Pancreas (tissue), 10 donors: ENCODE data around the gene OR7E24. TPM values are rescaled to one million over a fixed set of nuclear protein-coding genes. Genes with fewer than 3 reads are reported as not detected.
"Not testable (repeated sequence)": the region's sequence is repeated elsewhere in the genome, so short reads cannot be mapped to it uniquely, and the experiment has no call there.

ENCODE experiments used
- ATAC-seq, 4 donors: fragments of 200-7000 bp; cut with Tn5 transposase; one replicate each; pipeline versions ENCODE4 v1.8.0 to v1.9.1; 2020; ENCODE audit warnings: mild to moderate bottlenecking in 4 of 4, moderate library complexity in 4 of 4
- DNase-seq, 6 donors: peaks; one replicate each; pipeline ENCODE4 v3.0.0-alpha.2; 2020
- FAIRE-seq: peaks from 2 replicates; lab custom pipeline; 2012; peaks lifted over from hg19 to GRCh38; lab: Jason Lieb, UNC
- H3K27ac ChIP-seq, 4 donors: fragments of 200-600 bp; sonication (generic); 1 replicate in 3 of 4; 2 replicates in 1 of 4; pipeline versions ENCODE4 v1.5.0 to v1.8.0; 2020
- H3K27me3 ChIP-seq, 4 donors: fragments of 200-600 bp; one replicate each; pipeline ENCODE4 v1.8.0; 2021
- H3K36me3 ChIP-seq, 3 donors: fragments of 200-600 bp; sonication (generic) in 1 of 3; one replicate each; pipeline versions ENCODE4 v1.5.0 to v1.8.0; 2020 to 2021
- H3K4me1 ChIP-seq, 3 donors: fragments of 200-600 bp; one replicate each; pipeline ENCODE4 v1.8.0; 2021
- H3K4me3 ChIP-seq, 4 donors: fragments of 200-600 bp; sonication (generic) in 2 of 4; one replicate each; pipeline versions ENCODE4 v1.5.0 to v1.8.0; 2020 to 2021
- H3K9me3 ChIP-seq, 4 donors: fragments of 200-600 bp; one replicate each; pipeline ENCODE4 v1.8.0; 2021
- CTCF ChIP-seq, 4 donors: fragments of 200-600 bp; sonication (generic) in 3 of 4; IDR thresholded peaks; one replicate each; pipeline versions ENCODE4 v1.5.0 to v1.8.0; 2021; ENCODE audit warnings: antibody characterized with exemption in 4 of 4
- WGBS, 2 donors: extraction: QIAGEN DNeasy Blood & Tissue Kit; methylation state at CpG; one replicate each; pipeline ENCODE4 v1.1.7; 2013; 5-methylcytosine and 5-hydroxymethylcytosine counted together
- intact Hi-C, 3 donors: fragments of 100-400 bp; cut with DNase I; formaldehyde crosslinking; loops; one replicate each; pipeline versions ENCODE4 v1.11.1 to v1.14.2; 2022
- polyA plus RNA-seq, 2 donors: library from polyadenylated mRNA; stranded (reverse); fragments of 200-250 nt; gene quantifications; one replicate each; pipeline ENCODE4 v1.2.3, GENCODE V29; 2013
- total RNA-seq, 6 donors: library from RNA; stranded (reverse); fragmentation: NEBNext Ultra II Directional in 4 of 6; extraction: Animal tissue kit (Norgen Biotek cat#: 25700) in 4 of 6; gene quantifications; one replicate each; pipeline versions ENCODE4 v1.2.1 to v1.2.4, GENCODE V29; 2021 to 2023
- donor health status: healthy with polysubstance abuse.
- donor health status: DM: no; HTN: no; CAD: no; lungs with moderate emphysema.
- donor health status: DM: no; HTN: no; CAD: no.
- donor health status: control.
- donor health status: control.
- donor health status: Bipolar disorder and iron deficiency.
- donor health status: DM: yes; HTN: yes; CAD: no.
- donor health status: DM: no; HTN: no; CAD: no.
- donor health status: DM: no; HTN: no; CAD: no.
- donor health status: DM: yes; HTN: yes; CAD: no.

OR7E24 gene
- not detected for total RNA-seq
- not detected for polyA plus RNA-seq

GRCh38 chr19:9250630-9251029 is at the start of gene OR7E24:
Gene OR7E24 (plus strand): TSS chr19:9250930. CDS start chr19:9251044, 114 bp downstream.
- Histone ChIP-seq H3K27me3 (peaks cover 0 to 3% (median 0%) of the 10 kb centered on the region in 4 donors), H3K36me3 (no peaks in the 10 kb centered on the region), H3K4me3 (no peak within 1 kb of the TSS), H3K27ac (no peak within 1 kb of the TSS), H3K4me1 (no peaks in the 10 kb centered on the region), H3K9me3 (no peaks in the 10 kb centered on the region)
- FAIRE-seq (no peak), DNase-seq (no peak), ATAC-seq (no peak)
- TF ChIP-seq CTCF (IDR thresholded peaks at IDR 0.05), result no peak
- WGBS, 2 donors, result 48 to 71% methylated on average over 1 of the region's 1 CpG
- intact Hi-C loops, result no loop called here

GRCh38 chr19:9205501-9206113 is 45.1 kb upstream of the OR7E24 start:
- FAIRE-seq (peak; percentile 26), ATAC-seq (peak in 3 of 4 donors; percentile 89 to 96 (median 89)), DNase-seq (peak; percentile 45 to 86 (median 71))
- TF ChIP-seq CTCF (IDR thresholded peaks at IDR 0.05), result peak; percentile 54 to 93 (median 84)
- Histone ChIP-seq H3K36me3 (no peaks in the 10 kb centered on the region), H3K27ac (no peak overlapping the region), H3K27me3 (peaks cover 0 to 4% (median 0%) of the 10 kb centered on the region in 4 donors), H3K4me1 (no peaks in the 10 kb centered on the region), H3K4me3 (peak overlapping the region in 1 of 4 donors; percentile 17), H3K9me3 (no peaks in the 10 kb centered on the region)
- WGBS, 2 donors, result 28 to 32% methylated on average over 13 of the region's 13 CpGs
- intact Hi-C loops, result loop anchor here in 2 of 3 donors (10.0 kb wide), 2 partner anchors 579 to 589 kb away; no protein-coding TSS in a partner anchor

GRCh38 chr19:9219489-9219888 is 31.2 kb upstream of the OR7E24 start, which contains the start of gene OR7D4:
Gene OR7D4 (minus strand): TSS chr19:9219589. CDS start chr19:9214837, 4,752 bp downstream.
- Histone ChIP-seq H3K27ac (no peak within 1 kb of the TSS), H3K9me3 (no peaks in the 10 kb centered on the region), H3K27me3 (no peaks in the 10 kb centered on the region), H3K36me3 (no peaks in the 10 kb centered on the region), H3K4me1 (no peaks in the 10 kb centered on the region), H3K4me3 (no peak within 1 kb of the TSS)
- WGBS, 2 donors, result 44 to 64% methylated on average over 3 of the region's 3 CpGs
- FAIRE-seq (no peak), ATAC-seq (no peak), DNase-seq (no peak)
- TF ChIP-seq CTCF (IDR thresholded peaks at IDR 0.05), result no peak
- intact Hi-C loops, result no loop called here

GRCh38 chr19:9251236-9251635 is 506 bp downstream of the OR7E24 start:
- no peaks in the 10 kb centered on the region for H3K36me3 ChIP-seq
- DNase-seq (no peak), FAIRE-seq (no peak), ATAC-seq (no peak)
- WGBS, 2 donors, result 49 to 62% methylated on average over 5 of the region's 5 CpGs
- H3K27me3 ChIP-seq, result peaks cover 0 to 3% (median 0%) of the 10 kb centered on the region in 4 donors
- H3K27ac ChIP-seq, result no peak overlapping the region
- no peaks in the 10 kb centered on the region for H3K9me3 ChIP-seq
- no peak overlapping the region for H3K4me3 ChIP-seq
- no peak for TF ChIP-seq CTCF (IDR thresholded peaks at IDR 0.05)
- intact Hi-C loops, result no loop called here
- H3K4me1 ChIP-seq, result no peaks in the 10 kb centered on the region

GRCh38 chr19:9283485-9283884 is 32.8 kb downstream of the OR7E24 start:
- ATAC-seq, H3K27me3 ChIP-seq, FAIRE-seq, DNase-seq, H3K9me3 ChIP-seq, intact Hi-C loops, H3K4me1 ChIP-seq, H3K27ac ChIP-seq, H3K36me3 ChIP-seq, H3K4me3 ChIP-seq: not testable (repeated sequence)
- 12% methylated on average over 24 to 38 of the region's 38 CpGs for WGBS, 2 donors
